OCI-LY3 (cell line): ENCODE data around the gene HSPBP1.

ENCODE experiments used
- H2AFZ ChIP-seq: fragments of 200-600, 300-600 bp; shearing (Covaris generic); 2 replicates; pipeline ENCODE4 v1.6.0; 2014; ENCODE audit warnings: antibody characterized with exemption, low read depth, low read length
- H3K27ac ChIP-seq: fragments of 200-600, 300-600 bp; sonication (generic); 2 replicates; pipeline ENCODE4 v1.5.1; 2014; ENCODE audit warnings: mild to moderate bottlenecking, low read length, moderate library complexity, mixed read lengths
- H3K27me3 ChIP-seq: fragments of 200-600, 300-600 bp; sonication (generic); 2 replicates; pipeline ENCODE4 v1.6.1; 2014; ENCODE audit warnings: low read depth, low read length, mixed read lengths
- H3K36me3 ChIP-seq: fragments of 200-600, 300-600 bp; sonication (generic); replicated peaks from 2 replicates; pipeline ENCODE3; 2014; ENCODE audit warnings: low read depth, low read length, mixed read lengths
- H3K4me1 ChIP-seq: fragments of 300-600, 200-600 bp; sonication (generic); 2 replicates; pipeline ENCODE4 v1.6.1; 2014; ENCODE audit warnings: low read length, mixed read lengths
- H3K4me2 ChIP-seq: fragments of 200-600, 300-600 bp; sonication (generic); 2 replicates; pipeline ENCODE4 v1.6.1; 2014; ENCODE audit warnings: low read length, mixed read lengths
- H3K4me3 ChIP-seq: fragments of 300-600, 200-600 bp; sonication (generic); 2 replicates; pipeline ENCODE4 v1.5.1; 2014; ENCODE audit warnings: antibody characterized with exemption, mild to moderate bottlenecking, low read length, moderate library complexity
- H3K79me2 ChIP-seq: fragments of 300-600, 200-600 bp; shearing (Covaris generic); 2 replicates; pipeline ENCODE4 v1.6.1; 2014; ENCODE audit warnings: mild to moderate bottlenecking, low read length, mixed read lengths
- H3K9ac ChIP-seq: fragments of 300-600, 200-600 bp; shearing (Covaris generic); 2 replicates; pipeline ENCODE4 v1.6.0; 2014; ENCODE audit warnings: mild to moderate bottlenecking, low read length, moderate library complexity
- H3K9me3 ChIP-seq: fragments of 200-600, 300-600 bp; shearing (Covaris generic); 2 replicates; pipeline ENCODE4 v1.6.1; 2014; ENCODE audit warnings: low read length, mixed read lengths; ENCODE audit not compliant: insufficient read depth
- H4K20me1 ChIP-seq: fragments of 200-600, 300-600 bp; sonication (generic); 2 replicates; pipeline ENCODE4 v1.6.1; 2016; ENCODE audit warnings: low read length, mixed read lengths; ENCODE audit not compliant: insufficient read depth
- EZH2phosphoT487 ChIP-seq: fragments of 200-600 bp; shearing (Covaris generic); IDR thresholded peaks from 2 replicates; pipeline ENCODE4 v1.6.1; 2018; ENCODE audit warnings: antibody characterized with exemption, mixed run types, low read depth
- TF ChIP-seq, protein P1 (sequence below): fragments of 200-600, 300-600 bp; sonication (generic); IDR thresholded peaks from 2 replicates; pipeline ENCODE4 v1.5.1; 2014; ENCODE audit warnings: antibody characterized with exemption, low read length, low read depth

The HSPBP1 gene

DNA sequence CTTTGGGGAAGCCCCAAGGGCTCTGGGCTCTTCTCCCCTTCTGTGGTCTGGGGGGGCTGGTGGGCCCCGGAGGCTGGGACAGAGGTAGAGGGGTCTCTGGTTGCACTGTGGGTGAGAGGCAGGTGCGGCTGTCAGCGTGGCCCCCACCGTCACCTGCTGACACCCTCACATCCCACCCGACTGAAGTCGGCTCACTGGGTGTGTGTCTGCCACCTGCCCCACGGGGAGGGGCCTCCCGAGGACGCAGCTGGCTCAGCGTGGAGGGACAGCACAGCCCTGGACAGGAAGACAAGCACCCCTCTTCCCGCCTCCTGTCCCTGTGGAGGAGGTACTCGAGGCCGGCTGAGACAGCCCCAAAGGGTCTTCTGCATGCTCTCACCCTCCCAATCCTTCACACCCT, 49.1 kb downstream of the HSPBP1 start:
- Histone ChIP-seq H2AFZ (no peak overlapping the region), H3K4me2 (no peak overlapping the region), H3K9ac (no peak overlapping the region), H3K4me1 (no peaks in the 10 kb centered on the region), H3K4me3 (no peak overlapping the region), H3K36me3 (peaks cover 77% of the 10 kb centered on the region), H4K20me1 (peaks cover 23% of the 10 kb centered on the region), H3K27ac (no peak overlapping the region), H3K9me3 (no peaks in the 10 kb centered on the region), H3K27me3 (no peaks in the 10 kb centered on the region), H3K79me2 (peaks cover 5% of the 10 kb centered on the region)
- no peak for TF ChIP-seq EZH2phosphoT487
- TF ChIP-seq, protein P1, sequence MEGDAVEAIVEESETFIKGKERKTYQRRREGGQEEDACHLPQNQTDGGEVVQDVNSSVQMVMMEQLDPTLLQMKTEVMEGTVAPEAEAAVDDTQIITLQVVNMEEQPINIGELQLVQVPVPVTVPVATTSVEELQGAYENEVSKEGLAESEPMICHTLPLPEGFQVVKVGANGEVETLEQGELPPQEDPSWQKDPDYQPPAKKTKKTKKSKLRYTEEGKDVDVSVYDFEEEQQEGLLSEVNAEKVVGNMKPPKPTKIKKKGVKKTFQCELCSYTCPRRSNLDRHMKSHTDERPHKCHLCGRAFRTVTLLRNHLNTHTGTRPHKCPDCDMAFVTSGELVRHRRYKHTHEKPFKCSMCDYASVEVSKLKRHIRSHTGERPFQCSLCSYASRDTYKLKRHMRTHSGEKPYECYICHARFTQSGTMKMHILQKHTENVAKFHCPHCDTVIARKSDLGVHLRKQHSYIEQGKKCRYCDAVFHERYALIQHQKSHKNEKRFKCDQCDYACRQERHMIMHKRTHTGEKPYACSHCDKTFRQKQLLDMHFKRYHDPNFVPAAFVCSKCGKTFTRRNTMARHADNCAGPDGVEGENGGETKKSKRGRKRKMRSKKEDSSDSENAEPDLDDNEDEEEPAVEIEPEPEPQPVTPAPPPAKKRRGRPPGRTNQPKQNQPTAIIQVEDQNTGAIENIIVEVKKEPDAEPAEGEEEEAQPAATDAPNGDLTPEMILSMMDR = no peak

DNA sequence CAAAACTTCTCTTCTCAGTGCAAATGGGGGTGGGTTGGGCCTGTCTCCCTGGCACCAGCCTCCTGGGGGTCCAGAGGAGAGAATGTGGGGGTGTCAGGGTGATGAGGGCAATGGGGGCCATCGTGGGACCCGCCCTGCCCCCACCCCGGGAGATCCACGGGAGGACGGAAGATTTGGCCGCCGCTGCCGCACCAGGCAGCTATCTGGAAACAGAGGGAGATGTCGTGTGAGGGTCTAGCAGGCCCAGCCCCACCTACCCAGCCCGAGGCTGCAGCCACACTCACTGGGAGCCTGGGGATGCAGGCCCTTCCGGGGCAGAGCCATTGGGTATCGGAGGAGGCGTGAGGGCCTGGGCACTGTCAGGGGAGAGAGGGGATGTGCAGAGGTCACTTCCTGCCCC, 49.6 kb downstream of the HSPBP1 start:
- H3K9me3 ChIP-seq = no peaks in the 10 kb centered on the region
- no peaks in the 10 kb centered on the region for H3K4me1 ChIP-seq
- peaks cover 23% of the 10 kb centered on the region for H4K20me1 ChIP-seq
- no peak overlapping the region for H3K4me3 ChIP-seq
- no peak overlapping the region for H3K4me2 ChIP-seq
- no peak overlapping the region for H3K9ac ChIP-seq
- no peak overlapping the region for H2AFZ ChIP-seq
- H3K36me3 ChIP-seq = peaks cover 79% of the 10 kb centered on the region
- no peak overlapping the region for H3K27ac ChIP-seq
- no peaks in the 10 kb centered on the region for H3K27me3 ChIP-seq
- no peak for TF ChIP-seq EZH2phosphoT487
- TF ChIP-seq, protein P1 = no peak
- peaks cover 5% of the 10 kb centered on the region for H3K79me2 ChIP-seq

DNA sequence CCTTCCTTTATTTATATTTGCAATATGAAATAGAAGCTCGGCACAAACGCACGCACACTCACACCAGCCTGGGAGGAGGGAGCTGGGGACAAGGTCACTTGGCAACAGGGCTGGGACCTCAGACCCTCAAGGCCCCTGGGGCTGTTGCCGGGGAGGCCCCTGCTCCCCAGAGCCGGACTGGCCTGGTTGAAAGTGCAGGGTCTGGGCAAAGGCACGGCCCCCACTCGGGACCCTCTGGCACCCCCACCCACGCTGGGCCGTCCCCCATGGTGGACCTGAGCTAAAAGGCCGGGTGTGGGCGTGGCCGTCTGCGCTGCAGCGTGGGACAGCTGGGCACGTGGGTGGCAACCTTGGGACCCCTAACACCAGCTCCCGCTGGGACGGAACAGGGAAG, 50.1 kb downstream of the HSPBP1 start:
- no peak overlapping the region for H3K4me3 ChIP-seq
- peaks cover 5% of the 10 kb centered on the region for H3K79me2 ChIP-seq
- no peaks in the 10 kb centered on the region for H3K4me1 ChIP-seq
- H3K9ac ChIP-seq = no peak overlapping the region
- H4K20me1 ChIP-seq = peaks cover 17% of the 10 kb centered on the region
- H3K36me3 ChIP-seq = peaks cover 74% of the 10 kb centered on the region
- H3K9me3 ChIP-seq = no peaks in the 10 kb centered on the region
- no peak overlapping the region for H2AFZ ChIP-seq
- no peak for TF ChIP-seq EZH2phosphoT487
- TF ChIP-seq, protein P1 = no peak
- no peaks in the 10 kb centered on the region for H3K27me3 ChIP-seq
- no peak overlapping the region for H3K4me2 ChIP-seq
- H3K27ac ChIP-seq = no peak overlapping the region

DNA sequence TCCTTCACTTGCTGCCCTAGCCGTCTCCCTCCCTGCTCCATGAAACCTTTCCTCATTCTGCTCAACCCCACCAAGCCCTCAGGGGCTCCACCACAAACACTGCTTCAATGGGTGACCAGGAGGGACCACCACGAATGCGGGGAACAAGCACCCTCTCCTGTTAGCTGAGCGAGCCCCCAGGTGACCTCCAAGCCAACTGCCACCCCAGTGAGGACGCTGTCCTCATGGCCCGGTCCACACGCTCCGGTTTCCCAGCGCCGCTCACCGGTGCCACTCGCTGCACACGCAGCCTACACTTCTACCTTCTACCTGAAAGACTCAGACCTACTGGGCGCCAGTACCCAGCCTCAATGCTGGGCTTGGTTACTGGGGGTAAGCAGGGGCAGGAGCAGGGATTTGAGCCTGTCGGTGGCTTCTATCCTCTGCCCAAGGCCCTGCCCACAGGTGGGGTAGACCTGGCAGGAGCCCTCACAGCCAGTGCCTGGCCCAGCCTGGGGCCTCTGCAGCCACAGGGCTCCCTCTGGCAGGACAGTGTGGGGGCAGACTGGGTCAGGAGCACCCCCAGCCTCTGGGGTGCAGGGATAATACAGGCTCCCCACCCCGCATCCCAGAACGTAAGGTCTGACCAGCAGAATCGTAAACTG, 50.6 kb downstream of the HSPBP1 start:
- Histone ChIP-seq H4K20me1 (peaks cover 12% of the 10 kb centered on the region; the same call in 1 of the 2 replicates), H2AFZ (no peak overlapping the region), H3K9me3 (no peaks in the 10 kb centered on the region), H3K79me2 (peaks cover 5% of the 10 kb centered on the region), H3K4me2 (no peak overlapping the region), H3K27me3 (no peaks in the 10 kb centered on the region), H3K4me3 (no peak overlapping the region), H3K9ac (no peak overlapping the region), H3K4me1 (no peaks in the 10 kb centered on the region), H3K27ac (no peak overlapping the region), H3K36me3 (peaks cover 71% of the 10 kb centered on the region)
- TF ChIP-seq, protein P1 = no peak
- TF ChIP-seq EZH2phosphoT487 = no peak
